ENCODE results near the gene RRM1. TPM values are rescaled to one million over a fixed set of nuclear protein-coding genes. Genes with fewer than 3 reads are reported as not detected.
A peak's percentile ranks its signal among the peaks of the same experiment; 100 is the strongest.

RRM1 gene
- total and polyA plus RNA-seq, 4 donors = 8.0 to 69.9 (median 16.3) TPM

DNA sequence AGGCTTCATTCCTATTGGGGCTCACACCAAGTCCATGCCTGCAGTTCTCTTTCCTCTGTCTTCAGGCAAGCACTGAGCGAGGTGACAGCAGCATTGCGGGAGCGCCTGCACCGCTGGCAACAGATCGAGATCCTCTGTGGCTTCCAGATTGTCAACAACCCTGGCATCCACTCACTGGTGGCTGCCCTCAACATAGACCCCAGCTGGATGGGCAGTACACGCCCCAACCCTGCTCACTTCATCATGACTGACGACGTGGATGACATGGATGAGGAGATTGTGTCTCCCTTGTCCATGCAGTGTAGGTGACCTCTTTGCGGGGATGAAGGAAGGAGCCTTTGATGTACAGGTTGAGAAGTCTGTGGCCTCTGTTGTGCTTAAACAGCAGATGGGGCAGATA is 11.4 kb upstream of the RRM1 start:
- H3K27ac ChIP-seq (ENCODE audit: low read depth in 1 of 2, low read length in 2 of 2) = no peak overlapping the region
- no peak overlapping the region for H3K4me3 ChIP-seq (ENCODE audit: low read depth in 1 of 3, low read length in 3 of 3)
- H3K9me3 ChIP-seq (ENCODE audit: control insufficient read depth in 4 of 4, low read length in 3 of 4) = no peaks in the 10 kb centered on the region
- TF ChIP-seq HNF4G (IDR thresholded peaks at IDR 0.05) = no peak
- TF ChIP-seq FOXA2 (IDR thresholded peaks at IDR 0.05) = no peak
- H3K36me3 ChIP-seq (ENCODE audit: control insufficient read depth in 4 of 4, insufficient read depth in 3 of 4, low read depth in 1 of 4, low read length in 3 of 4) = peaks cover 5 to 58% (median 34%) of the 10 kb centered on the region in 4 donors
- no peak for DNase-seq (ENCODE audit: low spot score)
- H3K4me1 ChIP-seq (ENCODE audit: control insufficient read depth in 4 of 4, insufficient read depth in 4 of 4, low read length in 3 of 4) = no peaks in the 10 kb centered on the region
- H3K9ac ChIP-seq (ENCODE audit: low read depth in 1 of 2, low read length in 2 of 2) = no peak overlapping the region
- 86% methylated on average over 9 of the region's 9 CpGs for WGBS
- H3K27me3 ChIP-seq (ENCODE audit: control insufficient read depth in 4 of 4, insufficient read depth in 4 of 4, low read length in 3 of 4) = no peaks in the 10 kb centered on the region

GRCh38 chr11:4084406-4085125 is 10.0 kb upstream of the RRM1 start:
- Histone ChIP-seq H3K27me3 (ENCODE audit: control insufficient read depth in 4 of 4, insufficient read depth in 4 of 4, low read length in 3 of 4) (no peaks in the 10 kb centered on the region), H3K4me3 (ENCODE audit: low read depth in 1 of 3, low read length in 3 of 3) (no peak overlapping the region), H3K9ac (ENCODE audit: low read depth in 1 of 2, low read length in 2 of 2) (no peak overlapping the region), H3K4me1 (ENCODE audit: control insufficient read depth in 4 of 4, insufficient read depth in 4 of 4, low read length in 3 of 4) (no peaks in the 10 kb centered on the region), H3K9me3 (ENCODE audit: control insufficient read depth in 4 of 4, low read length in 3 of 4) (no peaks in the 10 kb centered on the region), H3K36me3 (ENCODE audit: control insufficient read depth in 4 of 4, insufficient read depth in 3 of 4, low read depth in 1 of 4, low read length in 3 of 4) (peaks cover 5 to 61% (median 35%) of the 10 kb centered on the region in 4 donors), H3K27ac (ENCODE audit: low read depth in 1 of 2, low read length in 2 of 2) (no peak overlapping the region)
- no peak for TF ChIP-seq RXRA (IDR thresholded peaks at IDR 0.05)
- no peak for TF ChIP-seq GABPA (IDR thresholded peaks at IDR 0.05 in 1 of 2, conservative IDR thresholded peaks at IDR 0.05 in 1 of 2)
- TF ChIP-seq FOXA2 (IDR thresholded peaks at IDR 0.05) = no peak
- no peak for TF ChIP-seq MAX (IDR thresholded peaks at IDR 0.05)
- no peak for TF ChIP-seq JUND (IDR thresholded peaks at IDR 0.05)
- no peak for TF ChIP-seq RAD21 (IDR thresholded peaks at IDR 0.05)
- TF ChIP-seq, protein P1, sequence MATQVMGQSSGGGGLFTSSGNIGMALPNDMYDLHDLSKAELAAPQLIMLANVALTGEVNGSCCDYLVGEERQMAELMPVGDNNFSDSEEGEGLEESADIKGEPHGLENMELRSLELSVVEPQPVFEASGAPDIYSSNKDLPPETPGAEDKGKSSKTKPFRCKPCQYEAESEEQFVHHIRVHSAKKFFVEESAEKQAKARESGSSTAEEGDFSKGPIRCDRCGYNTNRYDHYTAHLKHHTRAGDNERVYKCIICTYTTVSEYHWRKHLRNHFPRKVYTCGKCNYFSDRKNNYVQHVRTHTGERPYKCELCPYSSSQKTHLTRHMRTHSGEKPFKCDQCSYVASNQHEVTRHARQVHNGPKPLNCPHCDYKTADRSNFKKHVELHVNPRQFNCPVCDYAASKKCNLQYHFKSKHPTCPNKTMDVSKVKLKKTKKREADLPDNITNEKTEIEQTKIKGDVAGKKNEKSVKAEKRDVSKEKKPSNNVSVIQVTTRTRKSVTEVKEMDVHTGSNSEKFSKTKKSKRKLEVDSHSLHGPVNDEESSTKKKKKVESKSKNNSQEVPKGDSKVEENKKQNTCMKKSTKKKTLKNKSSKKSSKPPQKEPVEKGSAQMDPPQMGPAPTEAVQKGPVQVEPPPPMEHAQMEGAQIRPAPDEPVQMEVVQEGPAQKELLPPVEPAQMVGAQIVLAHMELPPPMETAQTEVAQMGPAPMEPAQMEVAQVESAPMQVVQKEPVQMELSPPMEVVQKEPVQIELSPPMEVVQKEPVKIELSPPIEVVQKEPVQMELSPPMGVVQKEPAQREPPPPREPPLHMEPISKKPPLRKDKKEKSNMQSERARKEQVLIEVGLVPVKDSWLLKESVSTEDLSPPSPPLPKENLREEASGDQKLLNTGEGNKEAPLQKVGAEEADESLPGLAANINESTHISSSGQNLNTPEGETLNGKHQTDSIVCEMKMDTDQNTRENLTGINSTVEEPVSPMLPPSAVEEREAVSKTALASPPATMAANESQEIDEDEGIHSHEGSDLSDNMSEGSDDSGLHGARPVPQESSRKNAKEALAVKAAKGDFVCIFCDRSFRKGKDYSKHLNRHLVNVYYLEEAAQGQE (IDR thresholded peaks at IDR 0.05) = no peak
- TF ChIP-seq FOXA1 (IDR thresholded peaks at IDR 0.05) = no peak
- TF ChIP-seq ZBTB33 (IDR thresholded peaks at IDR 0.05) = no peak
- no peak for TF ChIP-seq EGR1 (IDR thresholded peaks at IDR 0.05; ENCODE audit: low read depth in 2 of 2)
- no peak for TF ChIP-seq NR2F2 (IDR thresholded peaks at IDR 0.05)
- DNase-seq (ENCODE audit: low spot score) = no peak
- WGBS = 94% methylated on average over 12 of the region's 12 CpGs

GRCh38 chr11:4085575-4085974 is 9.0 kb upstream of the RRM1 start:
- H3K27me3 ChIP-seq (ENCODE audit: control insufficient read depth in 4 of 4, insufficient read depth in 4 of 4, low read length in 3 of 4) = no peaks in the 10 kb centered on the region
- H3K27ac ChIP-seq (ENCODE audit: low read depth in 1 of 2, low read length in 2 of 2) = no peak overlapping the region
- H3K4me3 ChIP-seq (ENCODE audit: low read depth in 1 of 3, low read length in 3 of 3) = no peak overlapping the region
- no peaks in the 10 kb centered on the region for H3K9me3 ChIP-seq (ENCODE audit: control insufficient read depth in 4 of 4, low read length in 3 of 4)
- DNase-seq (ENCODE audit: low spot score) = no peak
- no peak overlapping the region for H3K9ac ChIP-seq (ENCODE audit: low read depth in 1 of 2, low read length in 2 of 2)
- no peaks in the 10 kb centered on the region for H3K4me1 ChIP-seq (ENCODE audit: control insufficient read depth in 4 of 4, insufficient read depth in 4 of 4, low read length in 3 of 4)
- peaks cover 5 to 64% (median 37%) of the 10 kb centered on the region in 4 donors for H3K36me3 ChIP-seq (ENCODE audit: control insufficient read depth in 4 of 4, insufficient read depth in 3 of 4, low read depth in 1 of 4, low read length in 3 of 4)
- TF ChIP-seq HNF4A (conservative IDR thresholded peaks at IDR 0.05) (peak; percentile 14 to 45), CTCF (IDR thresholded peaks at IDR 0.05; ENCODE audit: low read depth, low read length, missing input control) (no peak), GABPA (IDR thresholded peaks at IDR 0.05 in 1 of 2, conservative IDR thresholded peaks at IDR 0.05 in 1 of 2) (no peak), RXRA (IDR thresholded peaks at IDR 0.05) (no peak)
